Caco-2 (cell line): ENCODE measurements around the gene PQBP1. TPM values are rescaled to one million over a fixed set of nuclear protein-coding genes. Genes with fewer than 3 reads are reported as not detected.

Experiments used
- BruUV-seq: library from RNA; stranded (reverse); fragments of 400-500 nt; replicated peaks from 2 replicates; lab custom pipeline; 2021; lab: Mats Ljungman, UMichigan
- CTCF ChIA-PET: fragments of 300-600 bp; sonication (Branson Sonifier 250); formaldehyde crosslinking; loops from one replicate; lab custom pipeline; 2022; ENCODE audit warnings: antibody characterized with exemption; lab: Charles Lee
- POLR2A ChIA-PET: fragments of 300-600 bp; sonication (Branson Sonifier 250); formaldehyde crosslinking; loops from one replicate; lab custom pipeline; 2022; ENCODE audit warnings: antibody characterized with exemption; lab: Charles Lee
- DNase-seq, 2 experiments: peaks; one replicate each; pipeline versions ENCODE4 v3.0.0 to v3.0.0-alpha.2; 2020 to 2022
- H3K27me3 ChIP-seq: replicated peaks from 2 replicates; pipeline ENCODE4 v1.6.0; 2011; ENCODE audit warnings: low read length; ENCODE audit not compliant: control insufficient read depth, insufficient read depth
- H3K36me3 ChIP-seq: 2 replicates; pipeline ENCODE4 v1.5.1; 2011; ENCODE audit warnings: low read length; ENCODE audit not compliant: control insufficient read depth, insufficient read depth
- H3K4me1 ChIP-seq: fragments of 250-450 bp; sonication (Bioruptor Pico); 2 replicates; pipeline ENCODE4 v1.5.1; 2020; ENCODE audit warnings: mild to moderate bottlenecking
- H3K4me3 ChIP-seq: 2 replicates; pipeline ENCODE4 v1.5.1; 2011; ENCODE audit warnings: low read depth, mild to moderate bottlenecking, control low read depth, low read length
- H3K9me3 ChIP-seq: fragments of 250-450 bp; sonication (Bioruptor Pico); 2 replicates; pipeline ENCODE4 v1.5.1; 2020; ENCODE audit warnings: mild to moderate bottlenecking, moderate library complexity
- H3K27ac Mint-ChIP-seq: one replicate; pipeline ENCODE4 v1.8.0; 2022; ENCODE audit warnings: mixed read lengths; ENCODE audit not compliant: unreplicated experiment
- H3K27me3 Mint-ChIP-seq: one replicate; pipeline ENCODE4 v1.8.0; 2022; ENCODE audit warnings: mixed read lengths; ENCODE audit not compliant: insufficient read depth, unreplicated experiment
- H3K36me3 Mint-ChIP-seq: one replicate; pipeline ENCODE4 v1.8.0; 2022; ENCODE audit warnings: mild to moderate bottlenecking, mixed read lengths; ENCODE audit not compliant: insufficient read depth, unreplicated experiment
- H3K4me1 Mint-ChIP-seq: one replicate; pipeline ENCODE4 v1.8.0; 2022; ENCODE audit warnings: low read depth, mixed read lengths; ENCODE audit not compliant: unreplicated experiment
- H3K4me3 Mint-ChIP-seq: one replicate; pipeline ENCODE4 v1.8.0; 2022; ENCODE audit warnings: mild to moderate bottlenecking, moderate library complexity, mixed read lengths; ENCODE audit not compliant: unreplicated experiment
- H3K9me3 Mint-ChIP-seq: one replicate; pipeline ENCODE4 v1.8.0; 2022; ENCODE audit warnings: mixed read lengths; ENCODE audit not compliant: unreplicated experiment
- CTCF ChIP-seq, 2 experiments: fragments of 200-600 bp in 1 of 2; IDR thresholded peaks; 1 replicate in 1 of 2; 2 replicates in 1 of 2; pipeline versions ENCODE4 v1.5.1 to v1.8.0; 2011 to 2022; ENCODE audit warnings: antibody characterized with exemption in 1 of 2, control low read depth in 1 of 2, inconsistent platforms in 1 of 2, low read depth in 1 of 2, low read length in 1 of 2, mild to moderate bottlenecking in 1 of 2, moderate library complexity in 1 of 2; ENCODE audit not compliant: insufficient read depth in 1 of 2, severe bottlenecking in 1 of 2, unreplicated experiment in 1 of 2
- intact Hi-C: fragments of 100-400 bp; cut with micrococcal nuclease; formaldehyde crosslinking; loops from one replicate; pipeline ENCODE4 v1.10.0; 2022; ENCODE audit not compliant: unreplicated experiment
- total RNA-seq: library from RNA; stranded (reverse); gene quantifications from 2 replicates; pipeline ENCODE4 v1.2.3, GENCODE V29; 2022

The PQBP1 gene
- total RNA-seq, 1 experiment from 2014 or later: 114 TPM

GRCh38 chrX:48913605-48914366 is 16.1 kb downstream of the PQBP1 start:
- POLR2A ChIA-PET: no interaction called here
- BruUV-seq: no TSS peak
- no peak overlapping the region for H3K27ac Mint-ChIP-seq
- no peaks in the 10 kb centered on the region for H3K9me3 Mint-ChIP-seq
- H3K4me3 Mint-ChIP-seq: no peak overlapping the region
- no peak for TF ChIP-seq CTCF (IDR thresholded peaks at IDR 0.05; ENCODE audit: insufficient read depth in 1 of 2, low read depth in 1 of 2, low read length in 1 of 2, severe bottlenecking in 1 of 2, unreplicated experiment in 1 of 2)
- Histone ChIP-seq H3K9me3 (no peaks in the 10 kb centered on the region), H3K27me3 (no peaks in the 10 kb centered on the region), H3K4me1 (peaks cover 10% of the 10 kb centered on the region; the same call in 1 of the 2 replicates), H3K36me3 (no peaks in the 10 kb centered on the region; the same call in 1 of the 2 replicates), H3K4me3 (no peak overlapping the region)
- CTCF ChIA-PET: no interaction called here
- H3K27me3 Mint-ChIP-seq: no peaks in the 10 kb centered on the region
- no peak for DNase-seq
- H3K4me1 Mint-ChIP-seq: peaks cover 34% of the 10 kb centered on the region
- intact Hi-C loops: loop anchor here (2.0 kb wide), 1 partner anchor 59 kb away; no protein-coding TSS in a partner anchor
- H3K36me3 Mint-ChIP-seq: peaks cover 49% of the 10 kb centered on the region

- POLR2A ChIA-PET: no interaction called here
- H3K9me3 ChIP-seq: no peaks in the 10 kb centered on the region
- CTCF ChIA-PET: no interaction called here
- intact Hi-C loops: loop anchor here (5.0 kb wide), 1 partner anchor 113 kb away; the partner anchor contains the start of gene HDAC6
- Mint-ChIP-seq H3K27ac (no peak overlapping the region), H3K36me3 (peaks cover 57% of the 10 kb centered on the region), H3K9me3 (no peaks in the 10 kb centered on the region), H3K4me3 (no peak overlapping the region), H3K27me3 (no peaks in the 10 kb centered on the region), H3K4me1 (peaks cover 39% of the 10 kb centered on the region)
- peaks cover 10% of the 10 kb centered on the region; the same call in 1 of the 2 replicates for H3K4me1 ChIP-seq
- TF ChIP-seq CTCF (IDR thresholded peaks at IDR 0.05; ENCODE audit: insufficient read depth in 1 of 2, low read depth in 1 of 2, low read length in 1 of 2, severe bottlenecking in 1 of 2, unreplicated experiment in 1 of 2): no peak
- no TSS peak for BruUV-seq
- H3K36me3 ChIP-seq: no peaks in the 10 kb centered on the region; the same call in 1 of the 2 replicates
- no peak overlapping the region for H3K4me3 ChIP-seq
- no peak for DNase-seq
- H3K27me3 ChIP-seq: no peaks in the 10 kb centered on the region
These were observed 17.1 kb downstream of the PQBP1 start for GRCh38 chrX:48914593-48915493.
